Measurements from ENCODE around the gene GRID2.

Gene GRID2

GRCh38 chr4:93743022-93743421, 1439.3 kb downstream of the GRID2 start:
- ATAC-seq = no peak
- DNase-seq (ENCODE audit: low spot score in 2 of 2) = no peak
- H3K4me3 Mint-ChIP-seq = no peak overlapping the region
- H3K9me3 Mint-ChIP-seq = peaks cover 10% of the 10 kb centered on the region
- H3K27ac Mint-ChIP-seq = no peak overlapping the region
- H3K36me3 Mint-ChIP-seq = no peaks in the 10 kb centered on the region
- H3K4me1 Mint-ChIP-seq = no peaks in the 10 kb centered on the region

GRCh38 chr4:93743635-93744034, 1439.9 kb downstream of the GRID2 start:
- ATAC-seq = no peak
- peaks cover 5% of the 10 kb centered on the region for H3K9me3 Mint-ChIP-seq
- DNase-seq (ENCODE audit: low spot score in 2 of 2) = no peak
- H3K27ac Mint-ChIP-seq = no peak overlapping the region
- H3K36me3 Mint-ChIP-seq = no peaks in the 10 kb centered on the region
- H3K4me3 Mint-ChIP-seq = no peak overlapping the region
- no peaks in the 10 kb centered on the region for H3K4me1 Mint-ChIP-seq

GRCh38 chr4:93744961-93745360, 1441.2 kb downstream of the GRID2 start:
- Mint-ChIP-seq H3K4me1 (no peaks in the 10 kb centered on the region), H3K27ac (no peak overlapping the region), H3K4me3 (no peak overlapping the region), H3K9me3 (peaks cover 3% of the 10 kb centered on the region), H3K36me3 (no peaks in the 10 kb centered on the region)
- DNase-seq (ENCODE audit: low spot score in 2 of 2) = no peak
- ATAC-seq = no peak

DNA sequence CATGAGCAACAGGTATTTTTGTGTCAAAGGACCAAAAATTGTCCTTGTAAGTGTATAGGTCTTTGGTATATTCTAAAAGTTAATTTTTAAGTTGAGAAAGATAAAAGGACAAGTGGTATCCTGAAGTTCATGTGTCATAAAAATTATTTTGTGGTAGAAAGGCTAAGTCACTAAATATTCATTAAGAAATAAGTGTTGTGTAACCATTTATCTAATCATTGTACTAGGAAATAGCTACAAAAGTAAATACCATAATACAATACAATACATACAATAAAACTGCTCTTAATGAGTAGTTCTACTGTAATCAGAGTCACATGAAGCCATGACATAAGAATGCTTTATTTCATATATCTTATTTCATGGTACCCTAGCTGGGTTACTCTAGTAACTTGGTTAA, 1442.3 kb downstream of the GRID2 start:
- no peak for DNase-seq (ENCODE audit: low spot score in 2 of 2)
- H3K4me3 Mint-ChIP-seq = no peak overlapping the region
- H3K27ac Mint-ChIP-seq = no peak overlapping the region
- ATAC-seq = no peak
- H3K36me3 Mint-ChIP-seq = no peaks in the 10 kb centered on the region
- no peaks in the 10 kb centered on the region for H3K4me1 Mint-ChIP-seq
- peaks cover 3% of the 10 kb centered on the region for H3K9me3 Mint-ChIP-seq

DNA sequence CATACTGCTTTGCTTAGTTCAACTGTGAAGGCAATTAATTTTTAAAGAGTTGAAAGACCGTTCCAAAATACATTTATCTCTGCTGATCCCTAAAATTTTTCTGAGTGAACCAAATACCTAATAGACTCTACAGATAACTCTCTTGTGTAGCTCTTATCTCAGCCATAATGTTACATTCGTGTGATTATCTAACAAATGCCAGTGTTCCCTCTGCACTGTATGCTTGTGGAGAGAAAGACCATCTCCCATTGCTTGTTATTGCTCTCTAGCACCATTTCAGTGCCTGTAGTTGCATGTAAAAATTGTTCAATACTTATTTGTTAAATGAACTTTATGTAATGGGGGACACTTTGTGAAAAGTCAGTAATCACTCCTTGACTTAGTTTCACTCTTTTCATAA, 1443.5 kb downstream of the GRID2 start:
- Mint-ChIP-seq H3K4me3 (no peak overlapping the region), H3K27ac (no peak overlapping the region), H3K9me3 (peaks cover 3% of the 10 kb centered on the region), H3K4me1 (no peaks in the 10 kb centered on the region), H3K36me3 (no peaks in the 10 kb centered on the region)
- ATAC-seq = no peak
- DNase-seq (ENCODE audit: low spot score in 2 of 2) = no peak

- no peak overlapping the region for H3K27ac Mint-ChIP-seq
- no peaks in the 10 kb centered on the region for H3K36me3 Mint-ChIP-seq
- DNase-seq (ENCODE audit: low spot score in 2 of 2) (no peak), ATAC-seq (no peak)
- H3K4me1 Mint-ChIP-seq = no peaks in the 10 kb centered on the region
- H3K9me3 Mint-ChIP-seq = peaks cover 3% of the 10 kb centered on the region
- H3K4me3 Mint-ChIP-seq = no peak overlapping the region
These were observed 1444.9 kb downstream of the GRID2 start for GRCh38 chr4:93748373-93749291.

- DNase-seq (ENCODE audit: low spot score in 2 of 2) = no peak
- Mint-ChIP-seq H3K36me3 (no peaks in the 10 kb centered on the region), H3K27ac (no peak overlapping the region)
These were observed 1445.6 kb downstream of the GRID2 start for GRCh38 chr4:93749292-93749761.

DNA sequence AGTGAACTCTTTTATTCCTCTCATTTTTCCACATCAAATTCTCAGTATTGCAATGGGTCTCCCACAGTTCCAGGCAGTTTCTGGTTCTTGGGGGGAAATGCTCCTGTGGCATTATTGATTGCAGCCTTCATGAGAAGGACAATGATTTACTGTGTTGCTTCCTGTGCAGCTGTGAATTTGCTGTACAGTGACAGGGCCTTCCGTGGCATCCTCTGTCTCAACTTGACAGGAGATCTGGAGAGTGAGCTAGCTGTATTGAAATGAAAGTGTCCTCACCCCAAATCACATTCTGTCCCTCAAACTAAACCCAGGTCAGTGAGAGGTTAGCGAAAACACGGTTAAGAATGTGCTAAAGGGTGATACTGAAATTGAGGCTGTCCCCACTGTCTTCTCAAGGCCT, 1447.6 kb downstream of the GRID2 start:
- Mint-ChIP-seq H3K27ac (no peak overlapping the region), H3K36me3 (no peaks in the 10 kb centered on the region), H3K9me3 (no peaks in the 10 kb centered on the region), H3K4me3 (no peak overlapping the region), H3K4me1 (no peaks in the 10 kb centered on the region)
- DNase-seq (ENCODE audit: low spot score in 2 of 2) = no peak
- ATAC-seq = no peak

More at GRCh38 chr4:93749292-93749761, 1445.6 kb downstream of the GRID2 start:
- ATAC-seq = peak; percentile 64
- Mint-ChIP-seq H3K9me3 (peaks cover 1% of the 10 kb centered on the region), H3K4me3 (no peak overlapping the region), H3K4me1 (no peaks in the 10 kb centered on the region)

DNA sequence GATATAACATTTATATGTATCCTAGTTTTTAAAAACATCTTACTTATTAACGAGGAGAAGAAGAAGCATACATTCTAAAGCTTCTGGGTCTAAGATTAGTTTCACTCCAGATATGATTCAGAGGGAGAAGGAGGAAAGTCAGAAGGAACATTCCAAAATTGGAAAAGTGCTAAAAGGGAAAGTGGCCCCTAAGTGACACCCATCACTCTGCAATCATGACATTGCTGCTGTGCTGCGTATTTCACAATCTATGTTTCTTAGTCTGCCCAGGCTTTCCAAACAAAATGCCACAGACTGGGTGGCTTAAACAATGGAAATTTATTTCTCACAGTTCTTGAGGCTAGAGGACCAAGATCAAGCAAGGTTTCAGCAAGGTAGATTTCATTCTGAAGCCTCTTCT, 1452.3 kb downstream of the GRID2 start:
- Mint-ChIP-seq H3K9me3 (no peaks in the 10 kb centered on the region), H3K27ac (no peak overlapping the region), H3K4me3 (no peak overlapping the region), H3K36me3 (no peaks in the 10 kb centered on the region), H3K4me1 (no peaks in the 10 kb centered on the region)
- DNase-seq (ENCODE audit: low spot score in 2 of 2) = no peak
- no peak for ATAC-seq

GRCh38 chr4:93759506-93759905, 1455.7 kb downstream of the GRID2 start:
- Mint-ChIP-seq H3K4me1 (no peaks in the 10 kb centered on the region), H3K4me3 (no peak overlapping the region), H3K9me3 (no peaks in the 10 kb centered on the region), H3K27ac (no peak overlapping the region), H3K36me3 (no peaks in the 10 kb centered on the region)
- ATAC-seq (no peak), DNase-seq (ENCODE audit: low spot score in 2 of 2) (no peak)

GRCh38 chr4:93760284-93760683, 1456.5 kb downstream of the GRID2 start:
- Mint-ChIP-seq H3K36me3 (no peaks in the 10 kb centered on the region), H3K4me1 (no peaks in the 10 kb centered on the region), H3K4me3 (no peak overlapping the region), H3K9me3 (no peaks in the 10 kb centered on the region), H3K27ac (no peak overlapping the region)
- no peak for DNase-seq (ENCODE audit: low spot score in 2 of 2)
- ATAC-seq = no peak

- H3K4me1 Mint-ChIP-seq = no peaks in the 10 kb centered on the region
- ATAC-seq (no peak), DNase-seq (ENCODE audit: low spot score in 2 of 2) (no peak)
- H3K4me3 Mint-ChIP-seq = no peak overlapping the region
- no peak overlapping the region for H3K27ac Mint-ChIP-seq
- H3K9me3 Mint-ChIP-seq = no peaks in the 10 kb centered on the region
- H3K36me3 Mint-ChIP-seq = no peaks in the 10 kb centered on the region
These were observed 1457.5 kb downstream of the GRID2 start for GRCh38 chr4:93761286-93761685.

GRCh38 chr4:93764639-93765246, 1461.0 kb downstream of the GRID2 start:
- Mint-ChIP-seq H3K36me3 (no peaks in the 10 kb centered on the region), H3K4me3 (no peak overlapping the region), H3K4me1 (no peaks in the 10 kb centered on the region), H3K9me3 (peaks cover 2% of the 10 kb centered on the region), H3K27ac (no peak overlapping the region)
- ATAC-seq = no peak
- no peak for DNase-seq (ENCODE audit: low spot score in 2 of 2)

- no peaks in the 10 kb centered on the region for H3K4me1 Mint-ChIP-seq
- H3K36me3 Mint-ChIP-seq = no peaks in the 10 kb centered on the region
- H3K9me3 Mint-ChIP-seq = peaks cover 2% of the 10 kb centered on the region
- H3K27ac Mint-ChIP-seq = no peak overlapping the region
- H3K4me3 Mint-ChIP-seq = no peak overlapping the region
- ATAC-seq = no peak
- no peak for DNase-seq (ENCODE audit: low spot score in 2 of 2)
These were observed 1464.2 kb downstream of the GRID2 start for GRCh38 chr4:93767917-93768316.

DNA sequence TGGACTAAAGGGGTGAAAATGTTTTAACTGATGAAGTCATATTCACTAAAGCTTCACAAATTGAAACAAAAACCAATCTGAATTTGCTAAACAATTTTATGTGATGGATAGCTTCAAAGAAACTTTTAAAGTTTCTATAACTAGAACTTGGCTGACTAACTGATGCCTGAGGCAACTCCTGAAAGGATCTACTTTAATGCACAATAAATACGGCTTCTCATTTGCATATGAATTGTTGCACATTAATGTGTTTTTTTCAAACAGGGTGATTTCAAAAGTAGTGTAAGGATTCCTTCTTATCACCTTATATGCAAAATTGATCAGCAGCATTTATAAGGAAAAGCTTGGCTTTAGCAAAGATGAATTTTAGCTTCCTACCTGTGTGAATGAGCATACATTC, 1466.4 kb downstream of the GRID2 start:
- no peak for ATAC-seq
- H3K27ac Mint-ChIP-seq = no peak overlapping the region
- H3K9me3 Mint-ChIP-seq = peaks cover 2% of the 10 kb centered on the region
- no peaks in the 10 kb centered on the region for H3K36me3 Mint-ChIP-seq
- H3K4me1 Mint-ChIP-seq = no peaks in the 10 kb centered on the region
- no peak for DNase-seq (ENCODE audit: low spot score in 2 of 2)
- H3K4me3 Mint-ChIP-seq = no peak overlapping the region
